ENCODE data around the gene KIF5B. TPM values are rescaled to one million over a fixed set of nuclear protein-coding genes. Genes with fewer than 3 reads are reported as not detected.

KIF5B gene
- total and polyA plus RNA-seq, 4 donors: 12.2 to 42.0 (median 22.9) TPM

GRCh38 chr10:31977440-31978155 lies 78.6 kb downstream of the KIF5B start:
- no peaks in the 10 kb centered on the region for H3K4me1 ChIP-seq (ENCODE audit: control insufficient read depth in 4 of 4, insufficient read depth in 4 of 4, low read length in 3 of 4)
- 61% methylated on average over 5 of the region's 5 CpGs for WGBS
- H3K27me3 ChIP-seq (ENCODE audit: control insufficient read depth in 4 of 4, insufficient read depth in 4 of 4, low read length in 3 of 4): no peaks in the 10 kb centered on the region
- peak overlapping the region in 1 of 2 donors; percentile 31 for H3K27ac ChIP-seq (ENCODE audit: low read depth in 1 of 2, low read length in 2 of 2)
- H3K9me3 ChIP-seq (ENCODE audit: control insufficient read depth in 4 of 4, low read length in 3 of 4): no peaks in the 10 kb centered on the region
- TF ChIP-seq RXRA (IDR thresholded peaks at IDR 0.05): peak in 1 of 2 donors; percentile 24
- TF ChIP-seq ATF3 (IDR thresholded peaks at IDR 0.05): no peak
- no peak for TF ChIP-seq ZBTB33 (IDR thresholded peaks at IDR 0.05)
- no peak for TF ChIP-seq JUND (IDR thresholded peaks at IDR 0.05)
- DNase-seq (ENCODE audit: low spot score): no peak
- H3K4me3 ChIP-seq (ENCODE audit: low read depth in 1 of 3, low read length in 3 of 3): no peak overlapping the region
- no peak overlapping the region for H3K9ac ChIP-seq (ENCODE audit: low read depth in 1 of 2, low read length in 2 of 2)
- H3K36me3 ChIP-seq (ENCODE audit: control insufficient read depth in 4 of 4, insufficient read depth in 3 of 4, low read depth in 1 of 4, low read length in 3 of 4): no peaks in the 10 kb centered on the region

- Histone ChIP-seq H3K27me3 (ENCODE audit: control insufficient read depth in 4 of 4, insufficient read depth in 4 of 4, low read length in 3 of 4) (no peaks in the 10 kb centered on the region), H3K4me3 (ENCODE audit: low read depth in 1 of 3, low read length in 3 of 3) (no peak overlapping the region), H3K9ac (ENCODE audit: low read depth in 1 of 2, low read length in 2 of 2) (no peak overlapping the region), H3K9me3 (ENCODE audit: control insufficient read depth in 4 of 4, low read length in 3 of 4) (no peaks in the 10 kb centered on the region), H3K36me3 (ENCODE audit: control insufficient read depth in 4 of 4, insufficient read depth in 3 of 4, low read depth in 1 of 4, low read length in 3 of 4) (no peaks in the 10 kb centered on the region), H3K4me1 (ENCODE audit: control insufficient read depth in 4 of 4, insufficient read depth in 4 of 4, low read length in 3 of 4) (no peaks in the 10 kb centered on the region), H3K27ac (ENCODE audit: low read depth in 1 of 2, low read length in 2 of 2) (no peak overlapping the region)
- 94% methylated on average over 6 of the region's 6 CpGs for WGBS
- DNase-seq (ENCODE audit: low spot score): no peak
- TF ChIP-seq FOXA2 (IDR thresholded peaks at IDR 0.05) (no peak), NR2F2 (IDR thresholded peaks at IDR 0.05) (no peak), HNF4G (IDR thresholded peaks at IDR 0.05) (no peak), EGR1 (IDR thresholded peaks at IDR 0.05; ENCODE audit: low read depth in 2 of 2) (no peak), ATF3 (IDR thresholded peaks at IDR 0.05) (no peak), RXRA (IDR thresholded peaks at IDR 0.05) (no peak), HNF4A (conservative IDR thresholded peaks at IDR 0.05) (no peak), MAX (IDR thresholded peaks at IDR 0.05) (no peak), TAF1 (conservative IDR thresholded peaks at IDR 0.05) (no peak), REST (IDR thresholded peaks at IDR 0.05) (no peak), SP1 (IDR thresholded peaks at IDR 0.05) (no peak), YY1 (IDR thresholded peaks at IDR 0.05) (no peak), CTCF (IDR thresholded peaks at IDR 0.05; ENCODE audit: low read depth, low read length, missing input control) (no peak), JUND (IDR thresholded peaks at IDR 0.05) (no peak), ZBTB33 (IDR thresholded peaks at IDR 0.05) (no peak), GABPA (IDR thresholded peaks at IDR 0.05 in 1 of 2, conservative IDR thresholded peaks at IDR 0.05 in 1 of 2) (no peak), RAD21 (IDR thresholded peaks at IDR 0.05) (no peak), FOXA1 (IDR thresholded peaks at IDR 0.05) (no peak)
Observed at GRCh38 chr10:31975157-31975765, 81.0 kb downstream of the KIF5B start.

Measured in liver (tissue), 9 donors.